ENCODE data around the gene FMNL2.

GRCh38 chr2:152648336-152648735 lies 313.4 kb downstream of the FMNL2 start:
- TF ChIP-seq CTCF (IDR thresholded peaks at IDR 0.05; ENCODE audit: insufficient read depth, low read length, poor library complexity, severe bottlenecking) (no peak), EZH2phosphoT487 (conservative IDR thresholded peaks at IDR 0.05; ENCODE audit: low read length) (no peak)

Measured in SU-DHL-6 (cell line).